NCI-H69 (cell line): ENCODE results near the gene EPSTI1.

Experiments
- DNase-seq: peaks from one replicate; lab custom pipeline; 2025; lab: John Stamatoyannopoulos, UW

The EPSTI1 gene

GRCh38 chr13:42971691-42972347, 20.2 kb downstream of the EPSTI1 start:
- DNase-seq: no peak

GRCh38 chr13:42970824-42971690, 21.0 kb downstream of the EPSTI1 start:
- peak; percentile 64 for DNase-seq

GRCh38 chr13:42969565-42970172, 22.4 kb downstream of the EPSTI1 start:
- peak; percentile 74 for DNase-seq

GRCh38 chr13:42968906-42969305, 23.1 kb downstream of the EPSTI1 start:
- DNase-seq: peak; percentile 87

GRCh38 chr13:42967660-42968059, 24.4 kb downstream of the EPSTI1 start:
- DNase-seq: peak; percentile 40

GRCh38 chr13:42965281-42965680, 26.8 kb downstream of the EPSTI1 start:
- no peak for DNase-seq

GRCh38 chr13:42964761-42965161, 27.3 kb downstream of the EPSTI1 start:
- no peak for DNase-seq

GRCh38 chr13:42959615-42960014, 32.4 kb downstream of the EPSTI1 start:
- DNase-seq: no peak

GRCh38 chr13:42957881-42958280, 34.2 kb downstream of the EPSTI1 start:
- no peak for DNase-seq

GRCh38 chr13:42950181-42950580, 41.9 kb downstream of the EPSTI1 start:
- no peak for DNase-seq

GRCh38 chr13:42947925-42948324, 44.1 kb downstream of the EPSTI1 start:
- no peak for DNase-seq

- no peak for DNase-seq
These were observed 45.1 kb downstream of the EPSTI1 start for GRCh38 chr13:42946927-42947326.

GRCh38 chr13:42929886-42930535, 62.0 kb downstream of the EPSTI1 start:
- DNase-seq: peak; percentile 67

GRCh38 chr13:42926555-42926954, 65.5 kb downstream of the EPSTI1 start:
- no peak for DNase-seq

GRCh38 chr13:42926043-42926442, 66.0 kb downstream of the EPSTI1 start:
- DNase-seq: no peak

GRCh38 chr13:42925626-42926025, 66.4 kb downstream of the EPSTI1 start:
- DNase-seq: no peak

GRCh38 chr13:42924344-42924743, 67.7 kb downstream of the EPSTI1 start:
- DNase-seq: peak; percentile 54

- DNase-seq: no peak
These were observed 84.3 kb downstream of the EPSTI1 start for GRCh38 chr13:42907745-42908144.

- peak; percentile 29 for DNase-seq
These were observed 85.8 kb downstream of the EPSTI1 start for GRCh38 chr13:42906257-42906656.

GRCh38 chr13:42905579-42905978, 86.5 kb downstream of the EPSTI1 start:
- DNase-seq: no peak

- no peak for DNase-seq
These were observed 92.8 kb downstream of the EPSTI1 start for GRCh38 chr13:42899266-42899665.

GRCh38 chr13:42895776-42896175, 96.3 kb downstream of the EPSTI1 start:
- peak; percentile 17 for DNase-seq
